Mucosa of descending colon (tissue), 3 donors: Measurements from ENCODE around the gene WASF3. TPM values are rescaled to one million over a fixed set of nuclear protein-coding genes. Genes with fewer than 3 reads are reported as not detected.

Source experiments
- ATAC-seq: fragments of 200-7000 bp; cut with Tn5 transposase; one replicate; pipeline ENCODE4 v1.9.1; 2020; ENCODE audit warnings: mild to moderate bottlenecking, moderate library complexity
- DNase-seq, 3 donors: peaks; one replicate each; pipeline ENCODE4 v3.0.0-alpha.2; 2020
- H3K36me3 ChIP-seq: fragments of 200-600 bp; one replicate; pipeline ENCODE4 v1.8.0; 2021; ENCODE audit warnings: low read depth, mild to moderate bottlenecking
- H3K4me1 ChIP-seq: fragments of 200-600 bp; one replicate; pipeline ENCODE4 v1.8.0; 2021; ENCODE audit warnings: low read depth, mild to moderate bottlenecking
- H3K4me3 ChIP-seq: fragments of 200-600 bp; one replicate; pipeline ENCODE4 v1.8.0; 2021; ENCODE audit warnings: mild to moderate bottlenecking
- H3K9me3 ChIP-seq: fragments of 200-600 bp; one replicate; pipeline ENCODE4 v1.8.0; 2021; ENCODE audit warnings: mild to moderate bottlenecking
- intact Hi-C, 2 donors: fragments of 100-400 bp; cut with DNase I in 1 of 2; cut with micrococcal nuclease in 1 of 2; formaldehyde crosslinking; loops; one replicate each; pipeline versions ENCODE4 v1.11.0 to v1.11.1; 2022; cut with DNase I, micrococcal nuclease
- long read RNA-seq, 2 donors: library from polyadenylated mRNA; unstranded; transcript quantifications; one replicate each; pipeline ENCODE4 v2.0.0, GENCODE V29; 2019 to 2021
- total RNA-seq, 3 donors: library from RNA; stranded (reverse); fragmentation: NEBNext Ultra II Directional in 2 of 3; extraction: Animal tissue kit (Norgen Biotek cat#: 25700) in 2 of 3; gene quantifications; one replicate each; pipeline versions ENCODE4 v1.2.1 to v1.2.4, GENCODE V29; 2021 to 2023
- TF ChIP-seq, protein P1 (sequence below): fragments of 200-600 bp; IDR thresholded peaks from one replicate; pipeline ENCODE4 v1.8.0; 2022; ENCODE audit warnings: antibody characterized with exemption, mild to moderate bottlenecking
- donor health status: DM: no; HTN: no; CAD: no; lungs with moderate emphysema.
- donor health status: DM: no; HTN: no; CAD: no.
- donor health status: DM: no; HTN: yes; CAD: no.

WASF3 gene, protein sequence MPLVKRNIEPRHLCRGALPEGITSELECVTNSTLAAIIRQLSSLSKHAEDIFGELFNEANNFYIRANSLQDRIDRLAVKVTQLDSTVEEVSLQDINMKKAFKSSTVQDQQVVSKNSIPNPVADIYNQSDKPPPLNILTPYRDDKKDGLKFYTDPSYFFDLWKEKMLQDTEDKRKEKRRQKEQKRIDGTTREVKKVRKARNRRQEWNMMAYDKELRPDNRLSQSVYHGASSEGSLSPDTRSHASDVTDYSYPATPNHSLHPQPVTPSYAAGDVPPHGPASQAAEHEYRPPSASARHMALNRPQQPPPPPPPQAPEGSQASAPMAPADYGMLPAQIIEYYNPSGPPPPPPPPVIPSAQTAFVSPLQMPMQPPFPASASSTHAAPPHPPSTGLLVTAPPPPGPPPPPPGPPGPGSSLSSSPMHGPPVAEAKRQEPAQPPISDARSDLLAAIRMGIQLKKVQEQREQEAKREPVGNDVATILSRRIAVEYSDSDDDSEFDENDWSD
- total RNA-seq, result 10 to 100 TPM in 1 of 3 donors, 1 to 10 TPM in 2; 1.4 to 18.4 (median 4.4) TPM
- long read RNA-seq, donor 1, partial matches to known transcripts, result 3 of 4 reads
- long read RNA-seq, donor 1, other reads (novel, unspliced or antisense), result 1 of 4 reads
- long read RNA-seq, donor 2, result 0 reads

DNA sequence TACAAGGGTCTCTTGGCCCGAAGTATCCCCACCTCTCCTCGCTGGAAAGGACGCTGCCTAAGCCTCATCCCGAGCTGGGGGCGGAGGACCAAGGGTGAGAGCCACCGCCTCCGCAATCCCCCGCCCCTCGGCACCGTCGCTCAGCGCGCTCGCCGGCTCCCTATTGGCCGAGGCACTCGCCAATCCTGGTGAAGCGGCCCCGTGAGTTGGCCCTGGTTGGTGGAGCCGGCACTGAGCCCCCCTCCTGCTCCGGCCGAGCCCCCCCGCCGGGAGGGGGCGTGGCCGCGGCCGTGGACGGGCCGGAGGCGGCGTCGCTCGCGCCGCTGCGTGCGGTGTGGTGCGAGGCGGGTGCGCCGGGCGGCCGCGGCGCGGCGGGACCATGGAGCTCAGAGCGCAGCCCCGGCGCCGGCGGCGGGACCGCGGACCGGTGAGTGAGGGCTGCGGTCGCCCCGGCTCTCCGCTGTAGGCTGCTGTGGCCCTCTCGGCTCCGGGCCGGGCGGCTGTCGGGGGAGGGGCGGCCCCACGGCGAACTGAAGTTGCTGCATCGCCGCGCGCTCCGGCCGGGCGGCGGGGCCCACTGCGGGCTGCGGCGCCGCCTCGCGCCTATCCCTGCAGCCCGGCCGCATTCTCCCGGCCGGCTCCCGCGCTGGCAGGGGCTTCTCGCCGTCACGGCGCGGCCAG lies at the start of gene WASF3:
TSS of gene WASF3 (plus strand) at position 291 of the 681 bp plus-strand sequence. CDS start 84,588 bp downstream, outside the sequence.
- peaks cover 10% of the 10 kb centered on the region for H3K4me1 ChIP-seq
- no peaks in the 10 kb centered on the region for H3K9me3 ChIP-seq
- DNase-seq (peak; percentile 85 to 88 (median 87)), ATAC-seq (peak; percentile 98)
- no peaks in the 10 kb centered on the region for H3K36me3 ChIP-seq
- H3K4me3 ChIP-seq, result no peak within 1 kb of the TSS
- TF ChIP-seq, protein P1, sequence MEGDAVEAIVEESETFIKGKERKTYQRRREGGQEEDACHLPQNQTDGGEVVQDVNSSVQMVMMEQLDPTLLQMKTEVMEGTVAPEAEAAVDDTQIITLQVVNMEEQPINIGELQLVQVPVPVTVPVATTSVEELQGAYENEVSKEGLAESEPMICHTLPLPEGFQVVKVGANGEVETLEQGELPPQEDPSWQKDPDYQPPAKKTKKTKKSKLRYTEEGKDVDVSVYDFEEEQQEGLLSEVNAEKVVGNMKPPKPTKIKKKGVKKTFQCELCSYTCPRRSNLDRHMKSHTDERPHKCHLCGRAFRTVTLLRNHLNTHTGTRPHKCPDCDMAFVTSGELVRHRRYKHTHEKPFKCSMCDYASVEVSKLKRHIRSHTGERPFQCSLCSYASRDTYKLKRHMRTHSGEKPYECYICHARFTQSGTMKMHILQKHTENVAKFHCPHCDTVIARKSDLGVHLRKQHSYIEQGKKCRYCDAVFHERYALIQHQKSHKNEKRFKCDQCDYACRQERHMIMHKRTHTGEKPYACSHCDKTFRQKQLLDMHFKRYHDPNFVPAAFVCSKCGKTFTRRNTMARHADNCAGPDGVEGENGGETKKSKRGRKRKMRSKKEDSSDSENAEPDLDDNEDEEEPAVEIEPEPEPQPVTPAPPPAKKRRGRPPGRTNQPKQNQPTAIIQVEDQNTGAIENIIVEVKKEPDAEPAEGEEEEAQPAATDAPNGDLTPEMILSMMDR, result no peak
- intact Hi-C loops, result no loop called here

DNA sequence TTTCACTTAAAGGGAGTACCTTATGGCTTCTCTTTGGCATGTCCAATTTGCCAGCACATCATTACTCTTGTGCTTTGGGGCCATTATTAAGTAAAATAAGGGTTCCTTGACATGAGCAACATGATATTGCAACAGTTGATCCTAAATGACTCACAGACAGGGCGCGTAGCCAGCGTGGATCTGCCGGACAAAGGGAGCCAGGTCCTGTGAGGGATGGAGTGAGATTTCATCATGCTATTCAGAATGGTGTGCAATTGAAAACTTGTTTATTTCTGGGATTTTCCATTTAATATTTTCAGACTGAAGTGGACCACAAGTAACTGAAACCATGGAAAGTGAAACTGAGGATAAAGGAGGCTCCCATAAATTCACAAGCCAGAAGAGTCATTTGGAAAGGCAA lies 48.6 kb upstream of the WASF3 start:
- Histone ChIP-seq H3K4me3 (no peak overlapping the region), H3K9me3 (peaks cover 11% of the 10 kb centered on the region), H3K4me1 (no peaks in the 10 kb centered on the region), H3K36me3 (no peaks in the 10 kb centered on the region)
- TF ChIP-seq, protein P1, result no peak
- intact Hi-C loops, result no loop called here
- DNase-seq (peak in 2 of 3 donors; percentile 44 to 45), ATAC-seq (no peak)

DNA sequence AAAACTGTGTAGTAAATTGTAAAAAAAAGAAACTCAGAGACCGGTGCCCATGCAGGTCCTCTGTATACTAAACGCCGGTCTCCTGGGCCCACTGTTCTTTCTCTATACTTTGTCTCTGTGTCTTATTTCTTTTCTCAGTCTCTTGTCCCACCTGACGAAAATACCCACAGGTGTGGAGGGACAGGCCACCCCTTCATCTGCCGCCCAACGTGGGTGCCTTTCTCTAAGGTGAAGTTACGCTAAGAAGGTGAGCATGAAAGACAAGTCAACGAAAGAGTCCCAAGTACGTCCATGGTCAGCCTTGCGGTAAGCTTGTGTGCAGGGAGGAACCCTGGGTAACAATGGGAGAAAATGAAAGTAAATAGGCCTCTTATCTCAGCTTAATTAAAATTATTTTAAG lies 48.0 kb upstream of the WASF3 start:
- Histone ChIP-seq H3K36me3 (no peaks in the 10 kb centered on the region), H3K9me3 (peaks cover 11% of the 10 kb centered on the region), H3K4me3 (no peak overlapping the region), H3K4me1 (no peaks in the 10 kb centered on the region)
- TF ChIP-seq, protein P1, result no peak
- DNase-seq, result no peak
- no peak for ATAC-seq
- intact Hi-C loops, result no loop called here

DNA sequence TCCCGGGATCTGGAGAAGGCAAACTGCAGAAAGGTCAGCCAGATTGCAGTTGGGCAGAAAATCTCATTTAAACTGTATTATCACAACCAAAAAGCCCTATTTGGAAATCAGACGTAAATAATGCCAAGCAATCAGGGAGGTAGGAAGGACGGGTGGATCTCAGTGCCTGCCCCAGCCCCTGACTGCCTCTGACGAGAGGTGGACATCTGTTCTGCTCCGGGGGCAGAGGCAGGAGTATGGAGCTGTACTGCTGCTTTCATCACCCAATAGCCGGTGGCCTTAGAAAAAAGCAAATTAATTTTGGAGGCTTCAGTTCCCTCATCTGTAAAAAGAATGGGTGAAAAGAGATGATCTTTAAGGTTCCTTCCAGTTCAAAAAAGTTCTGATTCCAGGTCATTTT lies 43.6 kb upstream of the WASF3 start:
- ATAC-seq (no peak), DNase-seq (no peak)
- TF ChIP-seq, protein P1, result no peak
- Histone ChIP-seq H3K9me3 (peaks cover 11% of the 10 kb centered on the region), H3K4me3 (no peak overlapping the region), H3K36me3 (no peaks in the 10 kb centered on the region), H3K4me1 (no peaks in the 10 kb centered on the region)
- intact Hi-C loops, result no loop called here

DNA sequence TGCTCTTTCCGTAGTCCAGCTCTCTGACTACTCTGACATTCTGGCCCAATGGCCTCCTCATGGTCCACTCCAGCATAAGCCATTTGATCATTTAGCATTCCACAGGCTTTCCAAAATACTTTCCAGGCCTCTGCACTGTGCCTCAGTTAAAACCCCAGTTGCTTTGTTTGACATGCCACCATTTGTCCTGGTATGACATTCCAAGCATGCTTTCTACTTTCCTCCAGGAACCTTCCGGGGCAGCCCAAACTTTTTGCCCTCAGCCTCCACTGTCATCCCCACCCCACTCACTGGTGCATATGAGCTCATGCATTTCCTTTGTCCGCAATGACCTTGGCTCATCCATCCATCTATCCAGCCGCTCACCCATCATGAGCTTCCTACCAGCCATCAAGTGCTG lies 41.8 kb upstream of the WASF3 start:
- H3K9me3 ChIP-seq, result no peaks in the 10 kb centered on the region
- intact Hi-C loops, result no loop called here
- no peaks in the 10 kb centered on the region for H3K36me3 ChIP-seq
- H3K4me3 ChIP-seq, result no peak overlapping the region
- DNase-seq (no peak), ATAC-seq (no peak)
- H3K4me1 ChIP-seq, result no peaks in the 10 kb centered on the region
- TF ChIP-seq, protein P1, result no peak
